Naive thymus-derived CD4-positive, alpha-beta T cell (primary cell): Measurements from ENCODE around the gene GRB10. TPM values are rescaled to one million over a fixed set of nuclear protein-coding genes. Genes with fewer than 3 reads are reported as not detected.

Experiments used
- ATAC-seq: fragments of 150-1000 bp; cut with Tn5 transposase; 2 replicates; pipeline ENCODE4 v1.10.0; 2021; ENCODE audit warnings: mild to moderate bottlenecking, moderate library complexity
- CTCF ChIA-PET: fragments of 350-600 bp; sonication (Branson Sonifier 250); formaldehyde crosslinking; loops from one replicate; lab custom pipeline; 2021; ENCODE audit warnings: antibody characterized with exemption; lab: Charles Lee
- POLR2A ChIA-PET: fragments of 350-600 bp; sonication (Branson Sonifier 250); formaldehyde crosslinking; loops from one replicate; lab custom pipeline; 2021; ENCODE audit warnings: antibody characterized with exemption, inconsistent platforms; lab: Charles Lee
- DNase-seq, 9 donors: peaks; one replicate each; pipeline versions ENCODE4 v3.0.0 to v3.0.0-alpha.2; 2020 to 2022; ENCODE audit warnings: mixed read lengths in 1 of 9
- H3K27ac ChIP-seq: one replicate; pipeline ENCODE4 v1.7.0; 2013; ENCODE audit warnings: mild to moderate bottlenecking, low read depth, low read length, moderate library complexity
- H3K27me3 ChIP-seq, 2 donors: one replicate each; pipeline ENCODE4 v1.7.0; 2013; ENCODE audit warnings: low read length in 2 of 2, mild to moderate bottlenecking in 2 of 2, moderate library complexity in 2 of 2; ENCODE audit not compliant: control insufficient read depth in 2 of 2, insufficient read depth in 2 of 2
- H3K36me3 ChIP-seq, 3 experiments: 1 replicate in 2 of 3; 2 replicates in 1 of 3; pipeline ENCODE4 v1.7.0; 2013; ENCODE audit warnings: low read length in 3 of 3, mild to moderate bottlenecking in 3 of 3, moderate library complexity in 1 of 3; ENCODE audit not compliant: insufficient read depth in 3 of 3, control insufficient read depth in 2 of 3
- H3K4me1 ChIP-seq, 2 donors: one replicate each; pipeline ENCODE4 v1.7.0; 2013; ENCODE audit warnings: low read length in 2 of 2, mild to moderate bottlenecking in 2 of 2, moderate library complexity in 1 of 2; ENCODE audit not compliant: control insufficient read depth in 2 of 2, insufficient read depth in 2 of 2
- H3K4me3 ChIP-seq: 2 replicates; pipeline ENCODE4 v1.7.0; 2013; ENCODE audit warnings: mild to moderate bottlenecking, low read length
- H3K9me3 ChIP-seq, 3 experiments: 1 replicate in 2 of 3; 2 replicates in 1 of 3; pipeline ENCODE4 v1.7.0; 2013; ENCODE audit warnings: low read length in 3 of 3; ENCODE audit not compliant: control insufficient read depth in 2 of 3
- H3K27ac Mint-ChIP-seq, 9 donors: one replicate each; pipeline ENCODE4 v1.8.0; 2020 to 2022; ENCODE audit warnings: mixed read lengths in 9 of 9, mild to moderate bottlenecking in 8 of 9, moderate library complexity in 5 of 9, inconsistent platforms in 2 of 9
- H3K27me3 Mint-ChIP-seq, 5 donors: one replicate each; pipeline ENCODE4 v1.8.0; 2021 to 2022; ENCODE audit warnings: mixed read lengths in 5 of 5, mild to moderate bottlenecking in 1 of 5
- H3K36me3 Mint-ChIP-seq, 5 donors: one replicate each; pipeline ENCODE4 v1.8.0; 2020 to 2022; ENCODE audit warnings: mixed read lengths in 5 of 5, mild to moderate bottlenecking in 3 of 5, inconsistent platforms in 1 of 5
- H3K4me1 Mint-ChIP-seq, 7 donors: one replicate each; pipeline ENCODE4 v1.8.0; 2020 to 2022; ENCODE audit warnings: mixed read lengths in 7 of 7, mild to moderate bottlenecking in 3 of 7, inconsistent platforms in 1 of 7
- H3K4me3 Mint-ChIP-seq, 10 donors: one replicate each; pipeline ENCODE4 v1.8.0; 2020 to 2022; ENCODE audit warnings: mild to moderate bottlenecking in 10 of 10, mixed read lengths in 10 of 10, moderate library complexity in 6 of 10, inconsistent platforms in 2 of 10
- H3K9me3 Mint-ChIP-seq, 11 donors: one replicate each; pipeline ENCODE4 v1.8.0; 2020 to 2022; ENCODE audit warnings: mixed read lengths in 11 of 11, mild to moderate bottlenecking in 4 of 11, inconsistent platforms in 1 of 11, moderate library complexity in 1 of 11
- intact Hi-C, 2 donors: fragments of 100-400 bp; cut with micrococcal nuclease; formaldehyde crosslinking; loops; one replicate each; pipeline ENCODE4 v1.15.1; 2023
- polyA plus RNA-seq, 2 donors: library from polyadenylated mRNA; unstranded; fragments of 300-500 nt; fragmentation: Illumina TruSeq; gene quantifications; one replicate each; pipeline ENCODE4 v1.2.3, GENCODE V29; 2021
- total RNA-seq, 6 experiments: library from RNA in 5 of 6; stranded (reverse) in 5 of 6; gene quantifications; 1 replicate in 5 of 6; 2 replicates in 1 of 6; pipeline ENCODE4 v1.2.3 and lab custom pipeline; 2021 to 2026

The GRB10 gene
- total and polyA plus RNA-seq, 7 experiments from 2014 or later = 2.6 to 10.6 (median 6.2) TPM

- no peaks in the 10 kb centered on the region for H3K9me3 ChIP-seq
- peak overlapping the region in 7 of 9 donors; percentile 4 to 87 (median 62) for H3K27ac Mint-ChIP-seq
- ChIA-PET CTCF (no interaction called here), POLR2A (no interaction called here)
- no peak overlapping the region for H3K4me3 ChIP-seq
- DNase-seq (no peak), ATAC-seq (no peak)
- H3K27me3 Mint-ChIP-seq = peaks cover 0 to 2% (median 0%) of the 10 kb centered on the region in 5 donors
- H3K9me3 Mint-ChIP-seq = peaks cover 0 to 5% (median 0%) of the 10 kb centered on the region in 11 donors
- peaks cover 12 to 28% (median 20%) of the 10 kb centered on the region in 7 donors for H3K4me1 Mint-ChIP-seq
- H3K27me3 ChIP-seq = no peaks in the 10 kb centered on the region
- H3K27ac ChIP-seq = no peak overlapping the region
- intact Hi-C loops = loop anchor here in 1 of 2 donors (5.0 kb wide), 1 partner anchor 38 kb away; no protein-coding TSS in a partner anchor
- H3K4me1 ChIP-seq = peaks cover 10 to 12% of the 10 kb centered on the region in 2 donors
- H3K36me3 Mint-ChIP-seq = peaks cover 0 to 6% (median 0%) of the 10 kb centered on the region in 5 donors
- peak overlapping the region in 5 of 10 donors; percentile 7 to 73 (median 18) for H3K4me3 Mint-ChIP-seq
- no peaks in the 10 kb centered on the region for H3K36me3 ChIP-seq
Observed at GRCh38 chr7:50735333-50735732, 47.4 kb downstream of the GRB10 start.

DNA sequence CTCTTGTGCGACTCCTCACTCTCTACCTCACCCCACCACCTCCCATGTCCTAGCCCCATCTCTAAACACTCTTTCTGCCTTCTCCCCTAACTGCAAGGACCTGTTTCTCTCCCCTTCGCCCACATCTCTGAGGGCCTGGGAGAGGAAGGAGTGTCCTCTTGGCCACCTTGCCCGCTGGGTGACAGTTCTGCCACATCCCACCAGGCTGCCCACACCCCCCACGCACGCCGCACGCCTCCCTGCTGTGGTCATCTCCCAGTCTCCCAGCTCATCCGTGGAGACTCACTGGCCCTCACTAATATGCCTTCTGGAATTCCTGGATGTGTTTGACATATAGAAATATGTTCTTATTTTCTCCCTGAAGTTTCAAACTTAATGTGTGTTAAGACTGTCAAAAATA lies 48.5 kb downstream of the GRB10 start:
- Histone ChIP-seq H3K36me3 (no peaks in the 10 kb centered on the region), H3K27ac (no peak overlapping the region), H3K27me3 (no peaks in the 10 kb centered on the region), H3K4me1 (peaks cover 2 to 3% of the 10 kb centered on the region in 2 donors), H3K9me3 (no peaks in the 10 kb centered on the region), H3K4me3 (no peak overlapping the region)
- Mint-ChIP-seq H3K27me3 (peaks cover 0 to 2% (median 0%) of the 10 kb centered on the region in 5 donors), H3K9me3 (peaks cover 0 to 2% (median 0%) of the 10 kb centered on the region in 11 donors), H3K4me3 (peak overlapping the region in 1 of 10 donors; percentile 29), H3K36me3 (peaks cover 0 to 6% (median 3%) of the 10 kb centered on the region in 5 donors), H3K4me1 (peaks cover 1 to 17% (median 9%) of the 10 kb centered on the region in 7 donors), H3K27ac (peak overlapping the region in 3 of 9 donors; percentile 58 to 65 (median 62))
- POLR2A ChIA-PET = no interaction called here
- intact Hi-C loops = no loop called here
- no peak for DNase-seq
- CTCF ChIA-PET = no interaction called here
- no peak for ATAC-seq

DNA sequence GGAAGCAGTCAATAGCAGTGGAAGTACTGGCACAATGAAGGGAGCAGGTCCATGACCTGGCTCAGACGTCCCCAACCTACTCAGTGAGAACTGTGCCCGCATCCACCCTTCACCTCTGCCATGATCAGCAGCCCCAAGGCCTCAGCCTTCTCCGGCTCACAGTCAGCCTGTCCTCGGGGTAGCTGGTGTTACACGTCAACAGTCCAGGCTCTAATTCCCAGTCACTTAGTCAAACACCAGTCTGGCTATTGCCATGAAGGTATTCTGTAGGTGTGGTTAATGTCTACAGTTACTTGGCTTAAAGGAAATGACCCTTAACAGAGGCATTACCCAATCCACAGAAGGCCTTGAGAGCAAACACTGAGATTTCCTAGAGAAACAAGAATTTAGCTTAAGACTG lies 49.1 kb downstream of the GRB10 start:
- CTCF ChIA-PET = no interaction called here
- no peaks in the 10 kb centered on the region for H3K36me3 ChIP-seq
- H3K27me3 ChIP-seq = no peaks in the 10 kb centered on the region
- intact Hi-C loops = no loop called here
- no peak for ATAC-seq
- DNase-seq = no peak
- POLR2A ChIA-PET = no interaction called here
- no peak overlapping the region for H3K27ac ChIP-seq
- H3K4me1 Mint-ChIP-seq = peaks cover 0 to 14% (median 6%) of the 10 kb centered on the region in 7 donors
- H3K9me3 Mint-ChIP-seq = peaks cover 0 to 2% (median 0%) of the 10 kb centered on the region in 11 donors
- H3K9me3 ChIP-seq = no peaks in the 10 kb centered on the region
- no peak overlapping the region for H3K4me3 Mint-ChIP-seq
- H3K4me1 ChIP-seq = no peaks in the 10 kb centered on the region
- H3K27ac Mint-ChIP-seq = no peak overlapping the region
- H3K4me3 ChIP-seq = no peak overlapping the region
- H3K36me3 Mint-ChIP-seq = peaks cover 0 to 6% (median 3%) of the 10 kb centered on the region in 5 donors
- H3K27me3 Mint-ChIP-seq = peaks cover 0 to 2% (median 0%) of the 10 kb centered on the region in 5 donors

GRCh38 chr7:50731703-50732582 lies 50.8 kb downstream of the GRB10 start:
- intact Hi-C loops = no loop called here
- H3K27ac Mint-ChIP-seq = peak overlapping the region in 1 of 9 donors; percentile 77
- CTCF ChIA-PET = no interaction called here
- H3K36me3 ChIP-seq = no peaks in the 10 kb centered on the region
- POLR2A ChIA-PET = interaction anchor here (1.0 kb wide), 1 partner anchor 8 kb away, joined by 3 read pairs; no protein-coding TSS in a partner anchor
- no peak overlapping the region for H3K4me3 Mint-ChIP-seq
- H3K4me1 Mint-ChIP-seq = peaks cover 0 to 13% (median 6%) of the 10 kb centered on the region in 7 donors
- H3K4me1 ChIP-seq = no peaks in the 10 kb centered on the region
- no peaks in the 10 kb centered on the region for H3K27me3 ChIP-seq
- no peaks in the 10 kb centered on the region for H3K9me3 Mint-ChIP-seq
- no peak overlapping the region for H3K4me3 ChIP-seq
- DNase-seq = no peak
- H3K36me3 Mint-ChIP-seq = peaks cover 0 to 10% (median 3%) of the 10 kb centered on the region in 5 donors
- no peak overlapping the region for H3K27ac ChIP-seq
- no peaks in the 10 kb centered on the region for H3K9me3 ChIP-seq
- ATAC-seq = no peak
- H3K27me3 Mint-ChIP-seq = peaks cover 0 to 2% (median 0%) of the 10 kb centered on the region in 5 donors

- CTCF ChIA-PET = interaction anchor here (0.6 kb wide), 1 partner anchor 262 kb away, joined by 3 read pairs; no protein-coding TSS in a partner anchor
- no peaks in the 10 kb centered on the region for H3K27me3 ChIP-seq
Observed at GRCh38 chr7:50730446-50731400, 52.0 kb downstream of the GRB10 start.

GRCh38 chr7:50729962-50730361 lies 52.7 kb downstream of the GRB10 start:
- H3K27ac ChIP-seq = no peak overlapping the region
- ATAC-seq = no peak
- ChIA-PET POLR2A (no interaction called here), CTCF (no interaction called here)
- Mint-ChIP-seq H3K4me3 (no peak overlapping the region), H3K9me3 (no peaks in the 10 kb centered on the region), H3K4me1 (peaks cover 0 to 16% (median 6%) of the 10 kb centered on the region in 7 donors), H3K27me3 (peaks cover 0 to 4% (median 0%) of the 10 kb centered on the region in 5 donors), H3K36me3 (peaks cover 0 to 10% (median 3%) of the 10 kb centered on the region in 5 donors), H3K27ac (no peak overlapping the region)
- DNase-seq = no peak
- peaks cover 0 to under 1% of the 10 kb centered on the region in 2 donors for H3K4me1 ChIP-seq
- H3K27me3 ChIP-seq = no peaks in the 10 kb centered on the region
- H3K36me3 ChIP-seq = no peaks in the 10 kb centered on the region
- intact Hi-C loops = no loop called here
- no peaks in the 10 kb centered on the region for H3K9me3 ChIP-seq
- no peak overlapping the region for H3K4me3 ChIP-seq

More at GRCh38 chr7:50730446-50731400, 52.0 kb downstream of the GRB10 start:
- Mint-ChIP-seq H3K27me3 (peaks cover 0 to 4% (median 0%) of the 10 kb centered on the region in 5 donors), H3K27ac (peak overlapping the region in 2 of 9 donors; percentile 16 to 77), H3K9me3 (no peaks in the 10 kb centered on the region), H3K4me3 (no peak overlapping the region), H3K4me1 (peaks cover 0 to 13% (median 6%) of the 10 kb centered on the region in 7 donors), H3K36me3 (peaks cover 0 to 10% (median 3%) of the 10 kb centered on the region in 5 donors)
- H3K4me1 ChIP-seq = no peaks in the 10 kb centered on the region
- no peak overlapping the region for H3K27ac ChIP-seq
- DNase-seq = no peak
- no peaks in the 10 kb centered on the region for H3K9me3 ChIP-seq
- POLR2A ChIA-PET = interaction anchor here (1.0 kb wide), 1 partner anchor 10 kb away, joined by 3 read pairs; no protein-coding TSS in a partner anchor
- H3K36me3 ChIP-seq = no peaks in the 10 kb centered on the region
- intact Hi-C loops = no loop called here
- no peak overlapping the region for H3K4me3 ChIP-seq
- no peak for ATAC-seq
